ENCODE data around the gene ADH1A.

Gene ADH1A

GRCh38 chr4:99285387-99285786 is 5.4 kb downstream of the ADH1A start:
- in situ Hi-C loops (cut with HindIII; ENCODE audit: low sequenced_read_pairs): no loop called here
- no peak for DNase-seq (ENCODE audit: low read depth)
- H3K4me3 ChIP-seq (ENCODE audit: low read depth, low read length): no peak overlapping the region
- TF ChIP-seq CTCF (IDR thresholded peaks at IDR 0.05; ENCODE audit: low read depth, low read length, missing control alignments): no peak

- DNase-seq (ENCODE audit: low read depth): no peak
- H3K4me3 ChIP-seq (ENCODE audit: low read depth, low read length): no peak overlapping the region
- in situ Hi-C loops (cut with HindIII; ENCODE audit: low sequenced_read_pairs): no loop called here
- TF ChIP-seq CTCF (IDR thresholded peaks at IDR 0.05; ENCODE audit: low read depth, low read length, missing control alignments): no peak
These were observed 8.1 kb downstream of the ADH1A start for GRCh38 chr4:99282731-99283130.

- in situ Hi-C loops (cut with HindIII; ENCODE audit: low sequenced_read_pairs): no loop called here
- TF ChIP-seq CTCF (IDR thresholded peaks at IDR 0.05; ENCODE audit: low read depth, low read length, missing control alignments): no peak
- no peak overlapping the region for H3K4me3 ChIP-seq (ENCODE audit: low read depth, low read length)
- DNase-seq (ENCODE audit: low read depth): no peak
These were observed 9.5 kb downstream of the ADH1A start for GRCh38 chr4:99281261-99281660.

- no peak for DNase-seq (ENCODE audit: low read depth)
- in situ Hi-C loops (cut with HindIII; ENCODE audit: low sequenced_read_pairs): no loop called here
- no peak overlapping the region for H3K4me3 ChIP-seq (ENCODE audit: low read depth, low read length)
- TF ChIP-seq CTCF (IDR thresholded peaks at IDR 0.05; ENCODE audit: low read depth, low read length, missing control alignments): no peak
These were observed 14.4 kb downstream of the ADH1A start for GRCh38 chr4:99276417-99276816.

- H3K4me3 ChIP-seq (ENCODE audit: low read depth, low read length): no peak overlapping the region
- DNase-seq (ENCODE audit: low read depth): no peak
- in situ Hi-C loops (cut with HindIII; ENCODE audit: low sequenced_read_pairs): no loop called here
- no peak for TF ChIP-seq CTCF (IDR thresholded peaks at IDR 0.05; ENCODE audit: low read depth, low read length, missing control alignments)
These were observed 14.9 kb downstream of the ADH1A start for GRCh38 chr4:99275885-99276284.

GRCh38 chr4:99275050-99275449 is 15.7 kb downstream of the ADH1A start:
- in situ Hi-C loops (cut with HindIII; ENCODE audit: low sequenced_read_pairs): no loop called here
- DNase-seq (ENCODE audit: low read depth): no peak
- TF ChIP-seq CTCF (IDR thresholded peaks at IDR 0.05; ENCODE audit: low read depth, low read length, missing control alignments): no peak
- no peak overlapping the region for H3K4me3 ChIP-seq (ENCODE audit: low read depth, low read length)

- no peak overlapping the region for H3K4me3 ChIP-seq (ENCODE audit: low read depth, low read length)
- in situ Hi-C loops (cut with HindIII; ENCODE audit: low sequenced_read_pairs): no loop called here
- no peak for TF ChIP-seq CTCF (IDR thresholded peaks at IDR 0.05; ENCODE audit: low read depth, low read length, missing control alignments)
- DNase-seq (ENCODE audit: low read depth): no peak
These were observed 17.1 kb downstream of the ADH1A start for GRCh38 chr4:99273704-99274103.

Measured in astrocyte of the cerebellum (primary cell).